Endodermal cell (in vitro differentiated cells): ENCODE results near the gene TARS3. TPM values are rescaled to one million over a fixed set of nuclear protein-coding genes. Genes with fewer than 3 reads are reported as not detected.

Experiments
- DNase-seq: peaks from one replicate; pipeline ENCODE4 v3.0.0-alpha.2; 2017
- H3K27ac ChIP-seq: 2 replicates; pipeline ENCODE4 v1.5.1; 2013; ENCODE audit warnings: mild to moderate bottlenecking, low read depth, low read length, moderate library complexity
- H3K27me3 ChIP-seq: 2 replicates; pipeline ENCODE4 v1.6.1; 2013; ENCODE audit warnings: mild to moderate bottlenecking, low read length, moderate library complexity; ENCODE audit not compliant: insufficient read depth, control insufficient read depth, poor library complexity, severe bottlenecking
- H3K36me3 ChIP-seq: 2 replicates; pipeline ENCODE4 v1.7.0; 2013; ENCODE audit warnings: mild to moderate bottlenecking, low read length, moderate library complexity; ENCODE audit not compliant: control insufficient read depth, insufficient read depth
- H3K4me1 ChIP-seq: one replicate; pipeline ENCODE4 v1.7.0; 2013; ENCODE audit warnings: low read length; ENCODE audit not compliant: control insufficient read depth, insufficient read depth
- H3K4me3 ChIP-seq: 2 replicates; pipeline ENCODE4 v1.5.1; 2013; ENCODE audit warnings: mild to moderate bottlenecking, low read length, moderate library complexity
- H3K9ac ChIP-seq: 2 replicates; pipeline ENCODE4 v1.6.1; 2013; ENCODE audit warnings: mild to moderate bottlenecking, low read length, moderate library complexity; ENCODE audit not compliant: poor library complexity, severe bottlenecking; ENCODE audit errors: extremely low read depth
- H3K9me3 ChIP-seq: 2 replicates; pipeline ENCODE4 v1.6.1; 2013; ENCODE audit warnings: mild to moderate bottlenecking, low read length, moderate library complexity; ENCODE audit not compliant: control insufficient read depth
- H3K27ac Mint-ChIP-seq: 2 replicates; pipeline ENCODE4 v1.8.0; 2020; ENCODE audit warnings: mixed read lengths
- H3K27me3 Mint-ChIP-seq: 2 replicates; pipeline ENCODE4 v1.8.0; 2021; ENCODE audit warnings: mild to moderate bottlenecking, mixed read lengths; ENCODE audit not compliant: insufficient read depth
- H3K36me3 Mint-ChIP-seq: 2 replicates; pipeline ENCODE4 v1.8.0; 2020; ENCODE audit warnings: low read depth, mixed read lengths
- H3K4me1 Mint-ChIP-seq: 2 replicates; pipeline ENCODE4 v1.8.0; 2020; ENCODE audit warnings: mixed read lengths
- H3K4me3 Mint-ChIP-seq: 2 replicates; pipeline ENCODE4 v1.8.0; 2020; ENCODE audit warnings: mild to moderate bottlenecking, moderate library complexity, mixed read lengths
- H3K9me3 Mint-ChIP-seq: 2 replicates; pipeline ENCODE4 v1.8.0; 2020; ENCODE audit warnings: mild to moderate bottlenecking, mixed read lengths
- WGBS, 2 experiments: methylation state at CpG; one replicate each; pipeline versions ENCODE4 v1.1.5 to v1.1.7; 2013; ENCODE audit warnings: missing lambda C conversion rate in 2 of 2, mixed read lengths in 1 of 2; ENCODE audit not compliant: insufficient coverage in 1 of 2, insufficient read length in 1 of 2; 5-methylcytosine and 5-hydroxymethylcytosine counted together
- total RNA-seq, 2 donors: library from RNA; stranded (reverse); fragmentation: NEBNext Ultra II Directional in 1 of 2; extraction: Animal tissue kit (Norgen Biotek cat#: 25700) in 1 of 2; gene quantifications; 2 replicates in 1 of 2; 3 replicates in 1 of 2; pipeline ENCODE4 v1.2.1, GENCODE V29; 2021
- TF ChIP-seq, protein P1 (sequence below): fragments of 200-600 bp; sonication (generic); conservative IDR thresholded peaks from 2 replicates; pipeline ENCODE4 v1.5.0; 2021; ENCODE audit warnings: antibody characterized with exemption, mild to moderate bottlenecking

TARS3 gene
- total RNA-seq, 2 donors from 2014 or later: 11.7 to 13.6 TPM

DNA sequence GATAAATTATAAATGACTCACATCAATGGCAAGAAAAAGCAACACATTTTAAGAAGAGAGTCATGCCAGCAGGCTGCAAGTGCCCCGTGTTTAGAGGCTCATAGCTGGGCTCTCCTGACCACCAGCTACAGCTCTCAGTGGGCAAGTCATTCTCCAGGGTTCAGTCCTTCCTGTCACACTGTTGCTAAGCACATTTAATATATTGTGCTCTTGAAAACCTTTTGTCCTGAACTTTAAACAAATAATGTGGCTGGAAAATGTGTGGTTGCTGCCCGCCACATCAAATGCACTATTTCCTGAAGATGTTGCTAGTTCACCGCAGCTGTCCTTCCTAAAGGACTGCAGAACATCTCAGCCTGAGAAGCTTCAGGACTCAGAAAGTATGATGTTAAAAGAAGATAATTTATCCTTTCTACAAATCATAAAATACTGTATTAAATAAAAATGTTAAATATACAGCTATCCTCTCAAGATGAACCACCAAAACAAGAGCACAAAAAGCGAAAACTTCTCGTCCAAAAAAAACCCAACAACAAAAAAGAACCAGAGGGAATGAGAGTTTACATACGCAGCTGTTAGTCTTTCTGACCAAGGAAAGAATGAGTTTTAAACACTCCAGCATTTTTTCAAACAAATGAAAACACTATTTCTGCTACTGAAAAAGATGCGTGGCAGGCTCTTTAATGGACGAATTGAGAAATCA, 951 bp downstream of the TARS3 start:
- no peak for DNase-seq
- H3K4me1 Mint-ChIP-seq: peaks cover 4% of the 10 kb centered on the region
- H3K9me3 Mint-ChIP-seq: no peaks in the 10 kb centered on the region
- Histone ChIP-seq H3K27ac (no peak overlapping the region), H3K36me3 (peaks cover 32% of the 10 kb centered on the region), H3K9me3 (no peaks in the 10 kb centered on the region), H3K4me1 (peaks cover 3% of the 10 kb centered on the region), H3K4me3 (peak overlapping the region; percentile 89), H3K9ac (peak overlapping the region; percentile 75), H3K27me3 (no peaks in the 10 kb centered on the region)
- peak overlapping the region; percentile 52 for H3K27ac Mint-ChIP-seq
- H3K36me3 Mint-ChIP-seq: peaks cover 23% of the 10 kb centered on the region
- peak overlapping the region; percentile 65 for H3K4me3 Mint-ChIP-seq
- TF ChIP-seq, protein P1, sequence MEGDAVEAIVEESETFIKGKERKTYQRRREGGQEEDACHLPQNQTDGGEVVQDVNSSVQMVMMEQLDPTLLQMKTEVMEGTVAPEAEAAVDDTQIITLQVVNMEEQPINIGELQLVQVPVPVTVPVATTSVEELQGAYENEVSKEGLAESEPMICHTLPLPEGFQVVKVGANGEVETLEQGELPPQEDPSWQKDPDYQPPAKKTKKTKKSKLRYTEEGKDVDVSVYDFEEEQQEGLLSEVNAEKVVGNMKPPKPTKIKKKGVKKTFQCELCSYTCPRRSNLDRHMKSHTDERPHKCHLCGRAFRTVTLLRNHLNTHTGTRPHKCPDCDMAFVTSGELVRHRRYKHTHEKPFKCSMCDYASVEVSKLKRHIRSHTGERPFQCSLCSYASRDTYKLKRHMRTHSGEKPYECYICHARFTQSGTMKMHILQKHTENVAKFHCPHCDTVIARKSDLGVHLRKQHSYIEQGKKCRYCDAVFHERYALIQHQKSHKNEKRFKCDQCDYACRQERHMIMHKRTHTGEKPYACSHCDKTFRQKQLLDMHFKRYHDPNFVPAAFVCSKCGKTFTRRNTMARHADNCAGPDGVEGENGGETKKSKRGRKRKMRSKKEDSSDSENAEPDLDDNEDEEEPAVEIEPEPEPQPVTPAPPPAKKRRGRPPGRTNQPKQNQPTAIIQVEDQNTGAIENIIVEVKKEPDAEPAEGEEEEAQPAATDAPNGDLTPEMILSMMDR: no peak
- H3K27me3 Mint-ChIP-seq: peaks cover 2% of the 10 kb centered on the region
- 33 to 69% methylated on average over 2 to 8 of the region's 8 CpGs for WGBS, 2 experiments

DNA sequence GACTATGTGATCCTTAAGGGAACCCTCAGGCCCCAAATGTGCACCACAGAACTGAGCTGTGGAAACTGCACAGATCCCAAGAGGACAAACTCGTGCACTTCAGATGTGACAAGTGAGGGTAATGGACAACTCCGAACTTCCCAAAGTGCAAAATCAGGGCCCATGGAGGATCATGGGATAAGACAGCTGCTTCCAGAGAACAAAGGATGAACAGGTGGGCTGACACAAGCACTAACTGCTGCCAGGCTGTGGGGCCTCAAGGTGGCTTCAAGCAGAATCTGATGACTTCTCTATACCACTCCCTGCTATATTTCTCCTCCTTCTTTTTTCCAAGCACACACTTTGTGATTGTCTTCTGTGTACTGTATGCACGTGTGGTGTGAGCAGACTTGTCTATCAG, 5.4 kb downstream of the TARS3 start:
- no peak overlapping the region for H3K27ac ChIP-seq
- Mint-ChIP-seq H3K4me1 (peaks cover 4% of the 10 kb centered on the region), H3K4me3 (no peak overlapping the region), H3K27me3 (peaks cover 2% of the 10 kb centered on the region), H3K9me3 (no peaks in the 10 kb centered on the region), H3K36me3 (peaks cover 43% of the 10 kb centered on the region), H3K27ac (no peak overlapping the region)
- H3K9me3 ChIP-seq: no peaks in the 10 kb centered on the region
- H3K27me3 ChIP-seq: no peaks in the 10 kb centered on the region
- peaks cover 50% of the 10 kb centered on the region for H3K36me3 ChIP-seq
- no peaks in the 10 kb centered on the region for H3K4me1 ChIP-seq
- no peak for DNase-seq
- no peak overlapping the region for H3K9ac ChIP-seq
- H3K4me3 ChIP-seq: no peak overlapping the region
- WGBS, 2 experiments: 95 to 97% methylated on average over 2 to 3 of the region's 3 CpGs
- TF ChIP-seq, protein P1: no peak

DNA sequence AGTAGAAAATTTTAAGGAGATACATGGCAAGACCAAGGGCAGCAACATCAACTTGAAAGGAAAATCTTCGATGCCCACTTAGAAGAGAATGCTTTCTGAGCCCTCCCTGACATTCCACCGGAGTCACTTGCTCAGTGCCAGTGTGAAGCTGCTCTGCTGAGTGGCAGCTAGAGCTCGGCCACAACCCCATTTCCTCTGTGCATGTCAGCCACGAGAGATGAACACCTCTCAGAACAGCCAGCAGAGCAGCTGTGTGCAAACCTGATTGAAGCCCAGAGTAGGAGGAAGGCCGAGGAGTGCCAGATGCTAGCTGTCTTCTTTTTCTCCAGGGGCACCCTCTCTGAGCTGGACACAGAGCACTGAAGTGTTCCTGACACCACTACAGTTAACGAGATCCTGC, 12.2 kb downstream of the TARS3 start:
- Mint-ChIP-seq H3K9me3 (no peaks in the 10 kb centered on the region), H3K4me1 (no peaks in the 10 kb centered on the region), H3K27ac (no peak overlapping the region), H3K27me3 (no peaks in the 10 kb centered on the region), H3K4me3 (no peak overlapping the region), H3K36me3 (peaks cover 41% of the 10 kb centered on the region)
- WGBS, 2 experiments: 93 to 97% methylated on average over 5 to 6 of the region's 6 CpGs
- no peaks in the 10 kb centered on the region for H3K9me3 ChIP-seq
- H3K9ac ChIP-seq: no peak overlapping the region
- no peaks in the 10 kb centered on the region for H3K27me3 ChIP-seq
- H3K36me3 ChIP-seq: peaks cover 21% of the 10 kb centered on the region
- TF ChIP-seq, protein P1: no peak
- no peak for DNase-seq
- H3K4me3 ChIP-seq: no peak overlapping the region
- H3K27ac ChIP-seq: no peak overlapping the region
- no peaks in the 10 kb centered on the region for H3K4me1 ChIP-seq
